ENCODE measurements around the gene CLEC5A.

Gene CLEC5A

GRCh38 chr7:141952461-141952860 lies 5.7 kb upstream of the CLEC5A start:
- Histone ChIP-seq H3K27me3 (ENCODE audit: insufficient read depth, poor library complexity, severe bottlenecking) (no peaks in the 10 kb centered on the region), H3K27ac (replicated peaks) (no peak overlapping the region; the same call in 1 of the 2 replicates), H3K4me3 (replicated peaks; ENCODE audit: insufficient read depth, low read length) (no peak overlapping the region)
- TF ChIP-seq POLR2AphosphoS5 (IDR thresholded peaks at IDR 0.05; ENCODE audit: low read depth): no peak
- no peak for TF ChIP-seq GABPA (IDR thresholded peaks at IDR 0.05; ENCODE audit: low read depth)
- no peak for TF ChIP-seq SPI1 (IDR thresholded peaks at IDR 0.05; ENCODE audit: borderline replicate concordance, low read depth)
- TF ChIP-seq, protein P1, sequence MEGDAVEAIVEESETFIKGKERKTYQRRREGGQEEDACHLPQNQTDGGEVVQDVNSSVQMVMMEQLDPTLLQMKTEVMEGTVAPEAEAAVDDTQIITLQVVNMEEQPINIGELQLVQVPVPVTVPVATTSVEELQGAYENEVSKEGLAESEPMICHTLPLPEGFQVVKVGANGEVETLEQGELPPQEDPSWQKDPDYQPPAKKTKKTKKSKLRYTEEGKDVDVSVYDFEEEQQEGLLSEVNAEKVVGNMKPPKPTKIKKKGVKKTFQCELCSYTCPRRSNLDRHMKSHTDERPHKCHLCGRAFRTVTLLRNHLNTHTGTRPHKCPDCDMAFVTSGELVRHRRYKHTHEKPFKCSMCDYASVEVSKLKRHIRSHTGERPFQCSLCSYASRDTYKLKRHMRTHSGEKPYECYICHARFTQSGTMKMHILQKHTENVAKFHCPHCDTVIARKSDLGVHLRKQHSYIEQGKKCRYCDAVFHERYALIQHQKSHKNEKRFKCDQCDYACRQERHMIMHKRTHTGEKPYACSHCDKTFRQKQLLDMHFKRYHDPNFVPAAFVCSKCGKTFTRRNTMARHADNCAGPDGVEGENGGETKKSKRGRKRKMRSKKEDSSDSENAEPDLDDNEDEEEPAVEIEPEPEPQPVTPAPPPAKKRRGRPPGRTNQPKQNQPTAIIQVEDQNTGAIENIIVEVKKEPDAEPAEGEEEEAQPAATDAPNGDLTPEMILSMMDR (IDR thresholded peaks at IDR 0.05; ENCODE audit: insufficient read depth, low read length): no peak
- TF ChIP-seq, protein P2, sequence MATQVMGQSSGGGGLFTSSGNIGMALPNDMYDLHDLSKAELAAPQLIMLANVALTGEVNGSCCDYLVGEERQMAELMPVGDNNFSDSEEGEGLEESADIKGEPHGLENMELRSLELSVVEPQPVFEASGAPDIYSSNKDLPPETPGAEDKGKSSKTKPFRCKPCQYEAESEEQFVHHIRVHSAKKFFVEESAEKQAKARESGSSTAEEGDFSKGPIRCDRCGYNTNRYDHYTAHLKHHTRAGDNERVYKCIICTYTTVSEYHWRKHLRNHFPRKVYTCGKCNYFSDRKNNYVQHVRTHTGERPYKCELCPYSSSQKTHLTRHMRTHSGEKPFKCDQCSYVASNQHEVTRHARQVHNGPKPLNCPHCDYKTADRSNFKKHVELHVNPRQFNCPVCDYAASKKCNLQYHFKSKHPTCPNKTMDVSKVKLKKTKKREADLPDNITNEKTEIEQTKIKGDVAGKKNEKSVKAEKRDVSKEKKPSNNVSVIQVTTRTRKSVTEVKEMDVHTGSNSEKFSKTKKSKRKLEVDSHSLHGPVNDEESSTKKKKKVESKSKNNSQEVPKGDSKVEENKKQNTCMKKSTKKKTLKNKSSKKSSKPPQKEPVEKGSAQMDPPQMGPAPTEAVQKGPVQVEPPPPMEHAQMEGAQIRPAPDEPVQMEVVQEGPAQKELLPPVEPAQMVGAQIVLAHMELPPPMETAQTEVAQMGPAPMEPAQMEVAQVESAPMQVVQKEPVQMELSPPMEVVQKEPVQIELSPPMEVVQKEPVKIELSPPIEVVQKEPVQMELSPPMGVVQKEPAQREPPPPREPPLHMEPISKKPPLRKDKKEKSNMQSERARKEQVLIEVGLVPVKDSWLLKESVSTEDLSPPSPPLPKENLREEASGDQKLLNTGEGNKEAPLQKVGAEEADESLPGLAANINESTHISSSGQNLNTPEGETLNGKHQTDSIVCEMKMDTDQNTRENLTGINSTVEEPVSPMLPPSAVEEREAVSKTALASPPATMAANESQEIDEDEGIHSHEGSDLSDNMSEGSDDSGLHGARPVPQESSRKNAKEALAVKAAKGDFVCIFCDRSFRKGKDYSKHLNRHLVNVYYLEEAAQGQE (IDR thresholded peaks at IDR 0.05; ENCODE audit: insufficient replicate concordance, low read depth): no peak
- DNase-seq (ENCODE audit: low read depth in 1 of 2, low spot score in 1 of 2): no peak

- peak in 1 of 2 experiments; percentile 65 for DNase-seq (ENCODE audit: low read depth in 1 of 2, low spot score in 1 of 2)
- peak; percentile 49; the same call in 1 of the 2 replicates for TF ChIP-seq SPI1 (IDR thresholded peaks at IDR 0.05; ENCODE audit: borderline replicate concordance, low read depth)
- TF ChIP-seq, protein P1 (IDR thresholded peaks at IDR 0.05; ENCODE audit: insufficient read depth, low read length): no peak
- H3K27ac ChIP-seq (replicated peaks): peak overlapping the region; percentile 85
- no peak overlapping the region for H3K4me3 ChIP-seq (replicated peaks; ENCODE audit: insufficient read depth, low read length)
- H3K27me3 ChIP-seq (ENCODE audit: insufficient read depth, poor library complexity, severe bottlenecking): no peaks in the 10 kb centered on the region
Observed at GRCh38 chr7:141950806-141951205, 4.0 kb upstream of the CLEC5A start.

DNA sequence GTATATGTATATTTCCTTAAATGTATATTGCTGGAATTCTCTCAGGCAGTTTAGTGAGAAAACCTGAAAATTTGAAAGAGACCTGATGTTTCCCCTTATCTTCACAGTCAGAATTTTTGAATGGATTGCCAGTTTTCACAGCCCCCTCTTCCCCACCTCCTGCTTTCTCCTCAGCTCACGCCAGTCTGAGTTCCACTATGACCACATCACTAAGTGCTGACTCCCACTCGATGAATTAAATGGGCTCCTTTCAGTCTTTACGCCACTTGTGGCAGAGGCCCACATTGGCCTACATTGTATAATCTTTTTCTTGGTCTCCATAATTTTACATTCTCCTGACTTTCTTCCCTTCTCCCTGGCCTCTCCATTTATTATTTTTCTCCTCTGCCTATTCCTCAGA lies 3.1 kb upstream of the CLEC5A start:
- no peak for DNase-seq (ENCODE audit: low read depth in 1 of 2, low spot score in 1 of 2)
- TF ChIP-seq, protein P2 (IDR thresholded peaks at IDR 0.05; ENCODE audit: insufficient replicate concordance, low read depth): no peak
- H3K27me3 ChIP-seq (ENCODE audit: insufficient read depth, poor library complexity, severe bottlenecking): no peaks in the 10 kb centered on the region
- H3K4me3 ChIP-seq (replicated peaks; ENCODE audit: insufficient read depth, low read length): no peak overlapping the region
- peak overlapping the region; percentile 85 for H3K27ac ChIP-seq (replicated peaks)

DNA sequence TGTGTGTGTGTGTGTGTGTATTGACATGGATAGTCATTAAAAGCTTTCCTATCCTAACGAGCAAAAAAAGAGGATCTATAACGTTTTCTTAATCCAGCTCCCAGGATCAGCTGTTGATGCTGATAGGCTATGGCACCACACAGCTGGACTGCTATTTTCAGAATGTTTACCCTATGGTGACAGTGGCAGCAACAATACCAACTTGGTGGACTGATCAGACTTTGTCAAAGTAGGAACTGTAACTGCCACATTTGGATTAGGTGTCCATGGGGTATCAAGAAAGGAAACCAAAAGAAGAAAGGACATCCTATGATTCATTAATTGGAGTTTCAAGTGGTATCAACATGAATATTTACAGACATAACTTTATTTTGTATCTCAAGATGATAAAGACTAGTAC lies 2.7 kb upstream of the CLEC5A start:
- no peak for TF ChIP-seq POLR2AphosphoS5 (IDR thresholded peaks at IDR 0.05; ENCODE audit: low read depth)
- no peak for DNase-seq (ENCODE audit: low read depth in 1 of 2, low spot score in 1 of 2)
- Histone ChIP-seq H3K27me3 (ENCODE audit: insufficient read depth, poor library complexity, severe bottlenecking) (no peaks in the 10 kb centered on the region), H3K27ac (replicated peaks) (peak overlapping the region; percentile 85), H3K4me3 (replicated peaks; ENCODE audit: insufficient read depth, low read length) (no peak overlapping the region)

DNA sequence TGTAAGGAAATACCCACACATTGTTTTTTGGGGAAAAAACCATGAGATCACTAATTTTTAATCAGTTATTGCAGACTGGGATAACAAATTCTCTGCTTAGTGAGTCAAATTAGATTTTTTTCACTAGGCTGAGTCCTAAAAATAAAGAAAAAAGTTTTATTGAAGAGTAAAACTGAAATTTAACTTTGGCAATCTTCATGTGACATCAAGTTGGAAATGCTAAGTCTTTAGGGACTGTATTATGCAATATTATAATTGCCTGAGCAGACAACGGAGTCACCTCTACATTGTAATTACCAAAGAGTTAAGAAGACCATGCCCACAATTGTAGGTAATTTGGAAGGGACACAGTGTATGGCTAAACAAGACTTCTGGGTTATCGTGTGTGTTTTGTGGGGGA lies 2.2 kb upstream of the CLEC5A start:
- H3K27me3 ChIP-seq (ENCODE audit: insufficient read depth, poor library complexity, severe bottlenecking): no peaks in the 10 kb centered on the region
- no peak for DNase-seq (ENCODE audit: low read depth in 1 of 2, low spot score in 1 of 2)
- H3K4me3 ChIP-seq (replicated peaks; ENCODE audit: insufficient read depth, low read length): no peak overlapping the region
- H3K27ac ChIP-seq (replicated peaks): peak overlapping the region; percentile 85
- TF ChIP-seq SPI1 (IDR thresholded peaks at IDR 0.05; ENCODE audit: borderline replicate concordance, low read depth) (no peak), GABPA (IDR thresholded peaks at IDR 0.05; ENCODE audit: low read depth) (no peak), POLR2AphosphoS5 (IDR thresholded peaks at IDR 0.05; ENCODE audit: low read depth) (no peak)
- TF ChIP-seq, protein P2 (IDR thresholded peaks at IDR 0.05; ENCODE audit: insufficient replicate concordance, low read depth): no peak
- TF ChIP-seq, protein P1 (IDR thresholded peaks at IDR 0.05; ENCODE audit: insufficient read depth, low read length): no peak

Data from HL-60 (cell line).